ENCODE results near the gene KDM4C. TPM values are rescaled to one million over a fixed set of nuclear protein-coding genes. Genes with fewer than 3 reads are reported as not detected.

The KDM4C gene
- total and polyA plus RNA-seq, 2 of the 8 experiments (the other 6 are each of a cell fraction or from before 2014, with no cell fraction given): 13.0 to 26.1 TPM

GRCh38 chr9:6781476-6781875, 23.7 kb downstream of the KDM4C start (continued):
- TF ChIP-seq FOSL1 (IDR thresholded peaks at IDR 0.05; ENCODE audit: insufficient read depth, low read depth, low read length) (no peak), SIRT6 (IDR thresholded peaks at IDR 0.05; ENCODE audit: low read length) (no peak), SRF (IDR thresholded peaks at IDR 0.05; ENCODE audit: low read depth, low read length) (no peak), ZNF274 (IDR thresholded peaks at IDR 0.05; ENCODE audit: borderline replicate concordance, extremely low read depth, low read length) (no peak), RNF2 (IDR thresholded peaks at IDR 0.05; ENCODE audit: borderline replicate concordance, low read depth, low read length, missing control alignments, poor library complexity, severe bottlenecking) (no peak)

All from H1 (cell line).